ENCODE data around the gene KCNQ1OT1.

- TF ChIP-seq CTCF (conservative IDR thresholded peaks at IDR 0.05; ENCODE audit: low read depth, low read length): no peak
- no peak for TF ChIP-seq POLR2A (IDR thresholded peaks at IDR 0.05; ENCODE audit: low read depth, low read length)
- TF ChIP-seq, protein P1, sequence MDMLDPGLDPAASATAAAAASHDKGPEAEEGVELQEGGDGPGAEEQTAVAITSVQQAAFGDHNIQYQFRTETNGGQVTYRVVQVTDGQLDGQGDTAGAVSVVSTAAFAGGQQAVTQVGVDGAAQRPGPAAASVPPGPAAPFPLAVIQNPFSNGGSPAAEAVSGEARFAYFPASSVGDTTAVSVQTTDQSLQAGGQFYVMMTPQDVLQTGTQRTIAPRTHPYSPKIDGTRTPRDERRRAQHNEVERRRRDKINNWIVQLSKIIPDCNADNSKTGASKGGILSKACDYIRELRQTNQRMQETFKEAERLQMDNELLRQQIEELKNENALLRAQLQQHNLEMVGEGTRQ (IDR thresholded peaks at IDR 0.05; ENCODE audit: low read depth, low read length): no peak
- TF ChIP-seq RAD21 (IDR thresholded peaks at IDR 0.05; ENCODE audit: low read length): no peak
- TF ChIP-seq RFX5 (IDR thresholded peaks at IDR 0.05; ENCODE audit: low read depth, low read length): no peak
- no peak for TF ChIP-seq MXI1 (IDR thresholded peaks at IDR 0.05; ENCODE audit: borderline replicate concordance, low read depth, low read length)
- no peak for TF ChIP-seq NFE2L2 (IDR thresholded peaks at IDR 0.05; ENCODE audit: low read depth, low read length)
- TF ChIP-seq MAFK (IDR thresholded peaks at IDR 0.05; ENCODE audit: low read depth, low read length): no peak
- TF ChIP-seq MAZ (IDR thresholded peaks at IDR 0.05; ENCODE audit: borderline replicate concordance, low read depth, low read length): no peak
These were observed 123.2 kb downstream of the KCNQ1OT1 start for GRCh38 chr11:2576549-2576948.
